ENCODE data around the gene NFKBIL1.
"Not testable (repeated sequence)": the region's sequence is repeated elsewhere in the genome, so short reads cannot be mapped to it uniquely, and the experiment has no call there.

Gene NFKBIL1, protein sequence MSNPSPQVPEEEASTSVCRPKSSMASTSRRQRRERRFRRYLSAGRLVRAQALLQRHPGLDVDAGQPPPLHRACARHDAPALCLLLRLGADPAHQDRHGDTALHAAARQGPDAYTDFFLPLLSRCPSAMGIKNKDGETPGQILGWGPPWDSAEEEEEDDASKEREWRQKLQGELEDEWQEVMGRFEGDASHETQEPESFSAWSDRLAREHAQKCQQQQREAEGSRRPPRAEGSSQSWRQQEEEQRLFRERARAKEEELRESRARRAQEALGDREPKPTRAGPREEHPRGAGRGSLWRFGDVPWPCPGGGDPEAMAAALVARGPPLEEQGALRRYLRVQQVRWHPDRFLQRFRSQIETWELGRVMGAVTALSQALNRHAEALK

DNA sequence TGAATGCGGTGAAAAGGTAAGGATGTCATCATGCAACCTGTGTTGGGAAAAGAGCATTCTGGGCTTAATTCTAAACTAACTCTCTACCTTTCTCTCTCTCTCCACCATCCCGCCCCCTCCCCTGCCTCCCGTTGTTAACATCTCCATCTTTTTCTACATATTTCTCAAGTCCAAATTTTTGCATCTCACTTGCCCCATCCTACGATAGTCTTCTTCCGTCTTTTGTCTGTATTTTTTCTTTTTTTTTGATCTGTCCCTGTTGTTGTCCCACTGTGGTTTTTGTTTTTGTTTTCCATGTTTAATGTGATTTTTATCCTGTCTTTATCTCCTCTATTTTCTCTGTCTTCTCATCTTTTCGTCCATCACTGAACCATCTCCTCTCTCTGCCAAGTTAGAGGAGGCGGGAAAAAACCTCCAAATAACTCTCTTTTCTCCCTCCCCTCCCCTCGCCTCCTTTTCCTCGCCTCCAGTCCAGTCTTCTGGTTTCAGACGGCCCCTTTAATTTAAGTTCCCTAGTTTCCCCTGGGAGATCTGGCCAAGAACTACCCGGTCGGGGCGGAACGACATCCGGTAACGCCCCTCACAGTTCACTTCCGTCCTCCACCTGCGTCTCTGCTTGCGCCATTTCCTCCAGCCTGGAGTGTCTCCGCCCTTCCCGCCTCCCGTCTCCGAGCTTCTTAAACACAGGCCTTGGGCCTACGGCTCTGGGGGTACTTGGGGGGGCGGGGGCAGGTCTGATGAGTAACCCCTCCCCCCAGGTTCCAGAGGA, at the start of gene NFKBIL1:
NFKBIL1 (plus strand) TSS at position 651 of the 769 bp plus-strand sequence; CDS start at position 738, 87 bp downstream.
- DNase-seq (ENCODE audit: low read depth): peak; percentile 95
- H3K4me3 ChIP-seq (ENCODE audit: low read depth, low read length): peak within 1 kb of the TSS; percentile 60

DNA sequence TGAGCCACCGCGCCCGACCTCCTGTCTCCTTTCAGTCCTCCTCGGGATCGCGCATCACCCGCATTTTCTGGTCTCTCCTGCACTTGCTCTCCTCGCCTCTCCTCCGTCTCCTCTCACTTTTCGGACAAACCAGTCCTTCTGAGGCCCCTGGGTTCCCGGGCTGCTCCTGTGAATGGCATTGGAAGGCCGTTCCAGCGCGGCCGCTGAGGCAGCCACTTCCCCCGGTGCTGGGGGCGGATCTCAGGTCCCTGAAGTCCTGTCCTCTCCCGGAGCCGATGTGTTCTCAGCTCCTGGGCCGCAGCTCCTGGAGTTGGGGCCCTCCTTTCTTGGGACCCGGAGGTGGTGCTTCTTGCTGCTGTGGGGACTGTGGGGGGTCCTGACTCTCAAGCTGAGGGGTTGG, 48.7 kb upstream of the NFKBIL1 start:
- H3K4me3 ChIP-seq (ENCODE audit: low read depth, low read length): peak overlapping the region; percentile 68
- DNase-seq (ENCODE audit: low read depth): no peak

DNA sequence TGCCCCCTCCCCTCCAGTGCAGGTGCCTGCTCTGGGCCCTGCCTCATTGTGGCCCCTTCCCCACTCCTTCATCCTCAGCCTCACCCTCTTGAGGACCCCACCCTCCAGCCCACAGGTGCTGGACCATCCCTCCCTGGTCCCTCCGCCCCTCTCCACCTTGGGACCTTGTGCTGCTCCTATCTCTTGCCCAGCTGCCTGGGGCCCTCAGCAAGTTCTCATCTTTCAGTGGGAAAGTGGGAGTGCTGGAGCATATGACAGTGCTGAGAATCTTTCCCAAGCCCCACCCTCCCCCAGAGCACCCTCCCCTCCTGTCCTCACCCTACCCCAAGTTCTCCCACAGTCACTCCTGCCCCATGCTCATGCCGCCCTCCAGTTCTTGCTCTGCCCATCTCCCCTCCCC, 47.8 kb upstream of the NFKBIL1 start:
- not testable (repeated sequence) for DNase-seq (ENCODE audit: low read depth); H3K4me3 ChIP-seq (ENCODE audit: low read depth, low read length)

DNA sequence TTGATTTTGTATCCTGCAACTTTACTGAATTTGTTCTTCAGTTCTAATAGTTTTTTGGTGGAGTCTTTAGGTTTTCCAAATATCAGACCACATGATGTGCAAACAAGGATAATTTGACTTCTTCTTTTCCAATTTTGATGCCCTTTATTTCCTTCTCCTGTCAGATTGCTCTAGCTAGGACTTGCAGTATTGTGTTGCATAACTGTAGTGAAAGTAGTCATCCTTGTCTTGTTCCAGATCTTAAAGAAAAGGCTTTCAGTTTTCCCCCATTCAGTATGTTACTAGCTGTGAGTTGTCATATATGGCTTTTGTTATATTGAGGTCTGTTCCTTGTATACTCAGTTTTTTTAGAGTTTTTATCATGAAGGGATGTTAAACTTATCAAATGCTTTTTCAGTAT, 44.8 kb upstream of the NFKBIL1 start:
- DNase-seq (ENCODE audit: low read depth): no peak
- no peak overlapping the region for H3K4me3 ChIP-seq (ENCODE audit: low read depth, low read length)

- DNase-seq (ENCODE audit: low read depth); H3K4me3 ChIP-seq (ENCODE audit: low read depth, low read length): not testable (repeated sequence)
These were observed 38.4 kb upstream of the NFKBIL1 start for GRCh38 chr6:31509036-31509435.

- H3K4me3 ChIP-seq (ENCODE audit: low read depth, low read length): no peak overlapping the region
- DNase-seq (ENCODE audit: low read depth): no peak
These were observed 37.4 kb upstream of the NFKBIL1 start for GRCh38 chr6:31510007-31510406.

DNA sequence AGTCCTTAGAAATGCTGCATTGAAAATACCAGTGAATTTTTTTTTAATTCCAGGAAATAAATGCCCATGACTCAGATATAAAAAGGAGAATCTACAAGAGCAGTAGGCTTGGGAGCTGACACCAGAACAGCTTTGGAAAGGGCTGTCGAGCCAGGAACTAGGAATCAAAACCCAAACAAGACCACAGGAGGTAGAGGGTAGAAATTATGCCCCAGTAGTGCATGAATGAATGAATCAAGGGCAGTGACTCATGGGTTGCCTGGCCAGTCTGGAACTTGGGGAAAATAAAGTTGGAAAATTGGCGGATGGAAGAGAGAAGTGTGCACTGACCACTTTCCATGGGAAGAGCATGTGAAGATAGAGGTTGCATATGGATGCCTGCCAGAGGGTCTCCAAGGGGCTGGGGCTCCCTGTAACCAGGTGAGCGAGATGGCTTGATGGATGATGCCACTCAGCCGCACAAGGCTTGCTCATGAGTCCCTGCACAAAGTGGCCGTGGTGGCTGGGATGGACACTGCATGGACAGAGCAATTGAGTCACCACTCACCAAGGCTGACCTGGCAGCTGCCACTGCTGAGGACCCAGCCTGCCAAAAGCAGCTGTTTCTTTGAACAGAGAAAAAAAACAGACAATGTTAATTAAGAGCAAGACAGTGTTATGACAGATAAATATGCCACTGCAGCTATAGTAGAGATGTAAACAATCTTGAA, 33.8 kb upstream of the NFKBIL1 start:
- no peak for DNase-seq (ENCODE audit: low read depth)
- no peak overlapping the region for H3K4me3 ChIP-seq (ENCODE audit: low read depth, low read length)

DNA sequence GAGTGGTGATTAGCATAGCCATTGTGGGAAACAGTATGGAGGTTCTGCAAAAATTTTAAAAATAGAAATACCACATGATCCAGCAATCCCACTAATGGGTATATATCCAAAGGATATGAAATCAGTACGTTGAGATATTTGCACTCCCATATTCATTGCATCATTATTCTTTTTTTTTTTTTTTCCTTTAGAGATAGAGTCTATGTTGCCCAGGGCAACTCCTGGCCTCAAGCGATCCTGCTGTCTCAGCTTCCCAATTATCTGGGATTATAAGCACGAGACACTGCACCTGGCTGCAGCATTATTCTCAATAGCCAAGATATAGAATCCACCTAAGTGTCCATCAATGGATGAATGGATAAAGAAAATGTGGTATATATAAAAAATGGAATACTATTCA, 25.6 kb upstream of the NFKBIL1 start:
- H3K4me3 ChIP-seq (ENCODE audit: low read depth, low read length): no peak overlapping the region
- no peak for DNase-seq (ENCODE audit: low read depth)

GRCh38 chr6:31525553-31525931, 21.9 kb upstream of the NFKBIL1 start:
- DNase-seq (ENCODE audit: low read depth): no peak
- H3K4me3 ChIP-seq (ENCODE audit: low read depth, low read length): no peak overlapping the region

DNA sequence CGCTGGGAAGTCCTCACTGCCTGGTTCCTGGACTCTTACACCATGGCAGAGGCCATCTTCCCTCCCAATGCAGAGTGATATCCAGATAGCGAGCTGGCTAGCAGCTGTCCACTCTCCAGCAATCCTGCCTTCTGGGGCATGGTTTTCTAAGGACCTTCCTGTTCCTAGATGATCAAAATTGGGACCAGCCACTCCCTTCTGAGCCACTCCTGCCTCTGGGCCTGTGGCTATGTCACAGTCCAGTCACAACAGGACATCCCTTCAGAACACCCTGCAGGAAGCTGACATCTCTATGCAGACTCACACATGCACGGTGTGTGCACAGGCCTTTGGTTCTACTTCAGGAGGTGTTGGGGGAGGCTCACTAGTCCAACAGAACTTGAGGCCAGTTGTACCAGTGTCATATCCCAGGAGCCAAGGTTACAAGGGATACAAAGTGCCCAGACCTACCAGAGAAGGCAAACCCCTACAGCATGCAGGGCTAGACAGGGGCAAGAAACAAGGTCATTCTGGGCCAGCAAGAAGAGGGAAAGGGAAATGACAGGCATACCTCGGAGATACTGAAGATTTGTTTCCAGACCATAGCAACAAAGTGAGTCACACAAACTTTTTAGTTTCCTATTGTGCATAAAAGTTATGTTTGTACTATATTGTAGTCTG, 21.3 kb upstream of the NFKBIL1 start:
- H3K4me3 ChIP-seq (ENCODE audit: low read depth, low read length): no peak overlapping the region
- DNase-seq (ENCODE audit: low read depth): no peak

GRCh38 chr6:31528307-31528777, 19.1 kb upstream of the NFKBIL1 start:
- no peak for DNase-seq (ENCODE audit: low read depth)

GRCh38 chr6:31528821-31529328, 18.5 kb upstream of the NFKBIL1 start, which contains the start of gene MCCD1:
Gene MCCD1 (plus strand): TSS chr6:31528962. CDS start chr6:31529015, 53 bp downstream.
- no peak within 1 kb of the TSS for H3K4me3 ChIP-seq (ENCODE audit: low read depth, low read length)
- DNase-seq (ENCODE audit: low read depth): no peak

More at GRCh38 chr6:31528307-31528777, 19.1 kb upstream of the NFKBIL1 start:
- H3K4me3 ChIP-seq (ENCODE audit: low read depth, low read length): no peak overlapping the region

DNA sequence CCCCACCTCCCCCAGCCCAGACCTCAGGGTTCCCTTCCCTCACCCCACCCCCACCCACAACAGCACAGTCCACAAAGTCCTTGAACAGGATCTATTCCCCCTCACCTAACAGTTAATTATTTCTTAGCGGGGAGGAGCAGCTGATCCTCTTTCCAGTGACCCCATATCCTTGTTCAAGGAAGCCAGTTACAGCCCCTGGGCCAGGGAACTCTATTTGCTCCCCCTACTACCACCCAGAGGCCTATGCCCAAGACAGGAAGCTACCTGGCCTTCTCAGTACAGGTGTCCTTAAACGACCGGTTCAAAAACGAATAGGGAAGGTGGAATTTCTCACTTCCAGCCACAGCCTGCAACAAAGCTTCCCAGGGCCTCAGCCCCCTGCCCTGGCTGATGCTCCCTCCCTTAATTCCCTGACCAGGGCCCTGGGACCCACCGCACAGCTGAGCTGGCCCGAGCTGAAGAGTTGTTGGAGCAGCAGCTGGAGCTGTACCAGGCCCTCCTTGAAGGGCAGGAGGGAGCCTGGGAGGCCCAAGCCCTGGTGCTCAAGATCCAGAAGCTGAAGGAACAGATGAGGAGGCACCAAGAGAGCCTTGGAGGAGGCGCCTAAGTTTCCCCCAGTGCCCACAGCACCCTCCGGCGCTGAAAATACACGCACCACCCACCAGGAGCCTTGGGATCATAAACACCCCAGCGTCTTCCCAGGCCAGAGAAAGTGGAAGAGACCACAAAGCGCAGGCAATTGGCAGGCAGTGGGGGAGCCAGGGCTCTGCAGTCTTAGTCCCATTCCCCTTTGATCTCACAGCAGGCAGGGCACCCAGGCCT, 17.9 kb upstream of the NFKBIL1 start:
- DNase-seq (ENCODE audit: low read depth): no peak
- H3K4me3 ChIP-seq (ENCODE audit: low read depth, low read length): no peak overlapping the region

DNA sequence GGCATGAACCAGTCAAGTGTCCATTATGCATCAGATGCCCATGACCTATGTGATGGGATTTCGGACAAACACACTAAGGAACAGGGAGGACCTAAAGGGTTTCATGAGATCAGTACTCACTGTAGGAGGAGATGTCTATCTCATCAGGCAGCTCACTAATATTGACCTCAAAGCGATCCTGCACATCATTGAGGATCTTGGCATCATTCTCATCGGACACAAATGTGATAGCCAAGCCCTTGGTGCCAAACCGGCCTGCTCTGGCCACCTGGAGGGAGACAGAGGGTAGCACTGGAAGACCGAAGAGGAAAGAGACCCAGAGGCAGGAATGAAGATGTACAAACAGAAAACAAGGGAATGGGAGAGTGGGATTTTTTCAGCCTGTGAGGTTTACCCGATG, 16.7 kb upstream of the NFKBIL1 start:
- H3K4me3 ChIP-seq (ENCODE audit: low read depth, low read length): no peak overlapping the region
- DNase-seq (ENCODE audit: low read depth): no peak

- H3K4me3 ChIP-seq (ENCODE audit: low read depth, low read length): no peak overlapping the region
- no peak for DNase-seq (ENCODE audit: low read depth)
These were observed 16.2 kb upstream of the NFKBIL1 start for GRCh38 chr6:31531162-31531561.

DNA sequence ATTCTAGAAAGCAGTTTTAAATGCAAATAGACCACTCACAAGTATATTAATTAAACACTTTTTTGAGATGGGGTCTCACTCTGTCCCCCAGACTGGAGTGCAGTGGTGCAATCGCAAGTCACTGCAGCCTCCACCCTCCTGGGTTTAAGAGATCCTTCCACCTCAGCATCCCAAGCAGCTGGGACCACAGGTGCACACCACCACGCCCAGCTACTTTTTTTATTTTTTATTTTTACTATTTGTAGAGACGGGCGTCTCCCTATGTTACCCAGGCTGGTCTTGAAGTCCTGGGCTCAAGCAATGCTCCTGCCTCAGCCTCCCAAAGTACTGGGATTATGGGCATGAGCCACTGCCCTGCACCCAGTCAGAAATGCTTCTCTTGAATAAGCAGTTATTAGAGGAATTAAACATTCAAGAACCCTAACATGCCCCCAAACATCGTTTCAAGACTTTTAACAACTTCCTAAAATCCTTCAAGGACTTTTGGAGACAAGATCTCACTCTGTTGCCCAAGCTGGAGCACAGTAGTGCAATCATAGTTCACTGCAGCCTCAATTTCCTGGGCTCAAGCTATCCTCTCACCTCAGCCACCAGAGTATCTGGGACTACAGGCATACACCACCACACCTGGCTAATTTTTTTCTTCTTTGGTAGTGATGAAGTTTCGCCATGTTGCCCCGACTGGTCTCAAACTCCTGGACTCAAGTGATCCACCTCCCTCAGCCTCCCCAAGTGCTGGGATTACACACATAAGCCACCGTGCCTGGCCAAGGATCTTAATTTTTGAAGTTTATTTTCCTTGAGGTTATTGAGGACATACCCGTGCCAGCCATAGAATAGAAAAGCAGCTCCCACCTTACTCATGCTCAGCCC, 15.4 kb upstream of the NFKBIL1 start:
- H3K4me3 ChIP-seq (ENCODE audit: low read depth, low read length): no peak overlapping the region
- DNase-seq (ENCODE audit: low read depth): no peak

DNA sequence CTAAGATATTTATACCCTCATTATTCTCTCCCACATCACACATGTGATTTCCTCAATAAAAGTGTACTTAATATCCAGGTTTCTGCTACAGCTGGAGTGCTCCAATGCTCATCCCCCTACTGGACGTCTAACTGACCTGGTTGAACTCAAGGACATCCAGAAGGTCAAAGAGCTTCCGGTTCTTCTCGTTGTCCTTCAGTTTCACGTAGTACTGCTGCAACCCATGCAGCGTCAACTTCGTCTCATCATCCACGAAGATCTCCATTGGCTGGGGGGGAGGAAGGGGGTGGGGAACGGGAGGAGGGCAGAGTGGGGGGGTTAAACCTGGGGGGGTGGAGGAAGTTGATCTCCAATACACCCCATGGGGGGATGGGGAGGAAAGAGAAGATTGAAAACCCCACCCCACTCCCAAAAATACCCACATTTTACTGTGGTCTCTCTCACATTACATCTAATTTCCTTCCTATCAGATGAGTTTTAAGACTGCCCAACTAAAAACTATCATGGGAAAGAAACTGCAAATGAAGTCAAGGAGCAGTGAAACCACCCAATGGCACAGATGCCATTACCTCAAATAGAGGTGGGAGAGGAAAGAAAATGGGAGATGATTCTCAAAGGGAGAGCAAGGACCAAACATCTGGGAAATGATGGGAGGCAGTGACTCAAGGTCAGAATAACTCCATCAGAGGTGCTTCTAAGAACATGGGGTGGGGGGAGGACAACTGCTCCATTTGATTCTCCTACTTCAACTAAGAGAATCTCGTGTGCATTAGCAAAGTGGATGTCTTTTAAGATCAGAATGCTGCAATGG, 14.6 kb upstream of the NFKBIL1 start:
- DNase-seq (ENCODE audit: low read depth): no peak

More for the DNA sequence above, 14.6 kb upstream of the NFKBIL1 start:
- no peak overlapping the region for H3K4me3 ChIP-seq (ENCODE audit: low read depth, low read length)
